Loucy (cell line): Measurements from ENCODE around the gene LOXL1.

ENCODE experiments used
- H2AFZ ChIP-seq: fragments of 200-600 bp; sonication (generic); 2 replicates; pipeline ENCODE4 v1.6.0; 2016; ENCODE audit warnings: antibody characterized with exemption, mild to moderate bottlenecking, low read length, moderate library complexity
- H3F3A ChIP-seq: fragments of 200-600 bp; 2 replicates; pipeline ENCODE4 v1.6.0; 2016; ENCODE audit warnings: antibody characterized with exemption, low read depth, mild to moderate bottlenecking
- H3K27me3 ChIP-seq: fragments of 200-600 bp; sonication (generic); 2 replicates; pipeline ENCODE4 v1.6.1; 2014; ENCODE audit warnings: low read length, mild to moderate bottlenecking; ENCODE audit not compliant: insufficient read depth, poor library complexity, severe bottlenecking
- H3K36me3 ChIP-seq: fragments of 200-600 bp; sonication (generic); 2 replicates; pipeline ENCODE4 v1.6.1; 2016; ENCODE audit warnings: low read length; ENCODE audit not compliant: insufficient read depth
- H3K4me1 ChIP-seq: fragments of 200-600 bp; sonication (generic); 2 replicates; pipeline ENCODE4 v1.5.1; 2014; ENCODE audit warnings: low read length, mild to moderate bottlenecking; ENCODE audit not compliant: insufficient read depth, poor library complexity, severe bottlenecking
- H3K4me2 ChIP-seq: fragments of 200-600 bp; sonication (generic); 2 replicates; pipeline ENCODE4 v1.6.0; 2014; ENCODE audit warnings: antibody characterized with exemption, low read length, low read depth, mild to moderate bottlenecking; ENCODE audit not compliant: poor library complexity, severe bottlenecking
- H3K4me3 ChIP-seq: fragments of 200-600 bp; sonication (generic); 2 replicates; pipeline ENCODE4 v1.5.1; 2014; ENCODE audit warnings: low read length, mild to moderate bottlenecking, mixed read lengths; ENCODE audit not compliant: poor library complexity, severe bottlenecking
- H3K79me2 ChIP-seq: fragments of 200-600 bp; sonication (generic); 2 replicates; pipeline ENCODE4 v1.6.1; 2014; ENCODE audit warnings: low read length; ENCODE audit not compliant: insufficient read depth
- H3K9ac ChIP-seq: fragments of 200-600 bp; sonication (generic); 2 replicates; pipeline ENCODE4 v1.6.0; 2014; ENCODE audit warnings: mild to moderate bottlenecking, low read depth, low read length, moderate library complexity; ENCODE audit not compliant: poor library complexity, severe bottlenecking
- H3K9me2 ChIP-seq: fragments of 200-600 bp; sonication (generic); replicated peaks from 2 replicates; pipeline ENCODE4 v1.6.1; 2016; ENCODE audit warnings: low read depth, low read length, mixed read lengths
- H3K9me3 ChIP-seq: fragments of 200-600 bp; sonication (generic); 2 replicates; pipeline ENCODE4 v1.6.1; 2014; ENCODE audit warnings: mild to moderate bottlenecking, antibody characterized with exemption, low read length, low read depth; ENCODE audit not compliant: insufficient read depth
- H4K20me1 ChIP-seq: fragments of 200-600 bp; sonication (generic); 2 replicates; pipeline ENCODE4 v1.6.0; 2014; ENCODE audit warnings: antibody characterized with exemption, low read length, mild to moderate bottlenecking; ENCODE audit not compliant: insufficient read depth, poor library complexity, severe bottlenecking
- CTCF ChIP-seq: fragments of 200-600 bp; sonication (generic); conservative IDR thresholded peaks from 2 replicates; pipeline ENCODE4 v1.5.1; 2014; ENCODE audit warnings: mild to moderate bottlenecking, antibody characterized with exemption, low read length
- EZH2phosphoT487 ChIP-seq: fragments of 200-600 bp; IDR thresholded peaks from 2 replicates; pipeline ENCODE4 v1.6.1; 2018; ENCODE audit warnings: antibody characterized with exemption, mild to moderate bottlenecking, moderate library complexity, borderline replicate concordance

LOXL1 gene

GRCh38 chr15:73899197-73900094, 26.8 kb upstream of the LOXL1 start:
- no peaks in the 10 kb centered on the region for H3K79me2 ChIP-seq
- H3K9me2 ChIP-seq: no peaks in the 10 kb centered on the region
- H3K4me2 ChIP-seq: no peak overlapping the region
- TF ChIP-seq CTCF (no peak), EZH2phosphoT487 (no peak)
- no peaks in the 10 kb centered on the region for H3K9me3 ChIP-seq
- no peaks in the 10 kb centered on the region for H3F3A ChIP-seq
- H2AFZ ChIP-seq: no peak overlapping the region
- H3K36me3 ChIP-seq: no peaks in the 10 kb centered on the region
- H4K20me1 ChIP-seq: no peaks in the 10 kb centered on the region
- no peak overlapping the region for H3K9ac ChIP-seq
- no peaks in the 10 kb centered on the region for H3K27me3 ChIP-seq
- no peak overlapping the region for H3K4me3 ChIP-seq
- no peaks in the 10 kb centered on the region for H3K4me1 ChIP-seq

GRCh38 chr15:73900095-73900712, 26.1 kb upstream of the LOXL1 start:
- Histone ChIP-seq H3K4me1 (no peaks in the 10 kb centered on the region), H3K27me3 (no peaks in the 10 kb centered on the region), H3K36me3 (no peaks in the 10 kb centered on the region), H3F3A (no peaks in the 10 kb centered on the region), H3K9ac (no peak overlapping the region), H2AFZ (no peak overlapping the region), H4K20me1 (no peaks in the 10 kb centered on the region), H3K9me2 (no peaks in the 10 kb centered on the region), H3K79me2 (no peaks in the 10 kb centered on the region), H3K9me3 (no peaks in the 10 kb centered on the region), H3K4me3 (no peak overlapping the region), H3K4me2 (no peak overlapping the region)
- TF ChIP-seq CTCF: no peak
- TF ChIP-seq EZH2phosphoT487: no peak

GRCh38 chr15:73901126-73901810, 25.0 kb upstream of the LOXL1 start:
- Histone ChIP-seq H3K36me3 (no peaks in the 10 kb centered on the region), H3K9me3 (no peaks in the 10 kb centered on the region), H3K9ac (no peak overlapping the region), H3K4me1 (no peaks in the 10 kb centered on the region), H4K20me1 (no peaks in the 10 kb centered on the region), H3K4me2 (no peak overlapping the region), H3K79me2 (no peaks in the 10 kb centered on the region), H2AFZ (no peak overlapping the region), H3F3A (no peaks in the 10 kb centered on the region), H3K9me2 (no peaks in the 10 kb centered on the region), H3K4me3 (no peak overlapping the region), H3K27me3 (no peaks in the 10 kb centered on the region)
- TF ChIP-seq CTCF (no peak), EZH2phosphoT487 (no peak)
